GM23248 (cell line): ENCODE measurements around the gene KLRK1. TPM values are rescaled to one million over a fixed set of nuclear protein-coding genes. Genes with fewer than 3 reads are reported as not detected.
A peak's percentile ranks its signal among the peaks of the same experiment; 100 is the strongest.
"Not testable (repeated sequence)": the region's sequence is repeated elsewhere in the genome, so short reads cannot be mapped to it uniquely, and the experiment has no call there.

Experiments used
- DNase-seq: peaks from one replicate; pipeline ENCODE4 v3.0.0-alpha.2; 2015
- H2AFZ ChIP-seq: fragments of 200-600 bp; sonication (generic); 2 replicates; pipeline ENCODE4 v1.6.1; 2016; ENCODE audit warnings: antibody characterized with exemption
- H3F3A ChIP-seq: fragments of 200-600 bp; sonication (generic); 2 replicates; pipeline ENCODE4 v1.6.1; 2016; ENCODE audit warnings: mild to moderate bottlenecking, antibody characterized with exemption, mixed run types; ENCODE audit not compliant: insufficient read depth
- H3K27ac ChIP-seq: fragments of 200-600 bp; sonication (generic); 2 replicates; pipeline ENCODE4 v1.5.1; 2016; ENCODE audit warnings: mild to moderate bottlenecking
- H3K27me3 ChIP-seq: fragments of 200-600 bp; sonication (generic); replicated peaks from 2 replicates; pipeline ENCODE4 v1.6.1; 2016; ENCODE audit warnings: mild to moderate bottlenecking; ENCODE audit not compliant: insufficient read depth
- H3K36me3 ChIP-seq: fragments of 200-600 bp; sonication (generic); 2 replicates; pipeline ENCODE4 v1.6.1; 2016; ENCODE audit warnings: low read depth, mild to moderate bottlenecking
- H3K4me1 ChIP-seq: fragments of 200-600 bp; sonication (generic); 2 replicates; pipeline ENCODE4 v1.6.1; 2016; ENCODE audit warnings: mild to moderate bottlenecking; ENCODE audit not compliant: insufficient read depth
- H3K4me2 ChIP-seq: fragments of 200-600 bp; sonication (generic); one replicate; pipeline ENCODE4 v1.6.1; 2016; ENCODE audit warnings: mild to moderate bottlenecking; ENCODE audit not compliant: unreplicated experiment
- H3K4me3 ChIP-seq: fragments of 200-600 bp; sonication (generic); 2 replicates; pipeline ENCODE4 v1.5.1; 2016; ENCODE audit warnings: mild to moderate bottlenecking
- H3K79me2 ChIP-seq: fragments of 200-600 bp; sonication (generic); 2 replicates; pipeline ENCODE4 v1.6.1; 2016; ENCODE audit warnings: mild to moderate bottlenecking; ENCODE audit not compliant: insufficient read depth
- H3K9ac ChIP-seq: fragments of 200-600 bp; sonication (generic); 2 replicates; pipeline ENCODE4 v1.6.1; 2016; ENCODE audit warnings: mild to moderate bottlenecking
- H3K9me2 ChIP-seq: fragments of 200-600 bp; sonication (generic); 2 replicates; pipeline ENCODE4 v1.6.1; 2016; ENCODE audit warnings: mixed run types, mild to moderate bottlenecking, moderate library complexity; ENCODE audit not compliant: insufficient read depth
- H3K9me3 ChIP-seq: fragments of 200-600 bp; sonication (generic); one replicate; pipeline ENCODE4 v1.6.1; 2017; ENCODE audit warnings: low read depth
- H4K20me1 ChIP-seq: fragments of 200-600 bp; sonication (generic); 2 replicates; pipeline ENCODE4 v1.6.0; 2016; ENCODE audit not compliant: insufficient read depth
- EZH2 ChIP-seq: fragments of 200-600 bp; sonication (generic); IDR thresholded peaks from 2 replicates; pipeline ENCODE4 v1.6.1; 2018; ENCODE audit warnings: antibody characterized with exemption, mild to moderate bottlenecking; ENCODE audit not compliant: insufficient read depth, poor library complexity, severe bottlenecking
- EZH2phosphoT487 ChIP-seq: fragments of 200-600 bp; sonication (generic); IDR thresholded peaks from 2 replicates; pipeline ENCODE4 v1.6.1; 2018; ENCODE audit warnings: antibody characterized with exemption, moderate library complexity, mild to moderate bottlenecking, low read depth; ENCODE audit not compliant: insufficient read depth
- WGBS, 2 experiments: methylation state at CpG; one replicate each; pipeline ENCODE4 v1.1.6; 2015 to 2017; ENCODE audit warnings: low lambda C conversion rate in 2 of 2, low coverage in 1 of 2; ENCODE audit errors: missing lambda C conversion rate in 2 of 2; 5-methylcytosine and 5-hydroxymethylcytosine counted together
- in situ Hi-C: fragments of 300-500 bp; cut with MboI; formaldehyde crosslinking; loops from 2 replicates; pipeline ENCODE4 v1.15.0; 2020
- polyA plus RNA-seq: library from polyadenylated mRNA; unstranded; fragments of >200 nt; fragmentation: Nextera tagmentation; extraction: Ambion mirVana; gene quantifications from 2 replicates; pipeline ENCODE4 v1.2.1, GENCODE V29; 2016
- total RNA-seq: library from RNA; depleted of rRNA; stranded (reverse); fragments of >200 nt; shearing (Covaris generic); gene quantifications from 2 replicates; pipeline ENCODE4 v1.2.3, GENCODE V29; 2014

Gene KLRK1
- total and polyA plus RNA-seq, 2 experiments from 2014 or later, result not detected

DNA sequence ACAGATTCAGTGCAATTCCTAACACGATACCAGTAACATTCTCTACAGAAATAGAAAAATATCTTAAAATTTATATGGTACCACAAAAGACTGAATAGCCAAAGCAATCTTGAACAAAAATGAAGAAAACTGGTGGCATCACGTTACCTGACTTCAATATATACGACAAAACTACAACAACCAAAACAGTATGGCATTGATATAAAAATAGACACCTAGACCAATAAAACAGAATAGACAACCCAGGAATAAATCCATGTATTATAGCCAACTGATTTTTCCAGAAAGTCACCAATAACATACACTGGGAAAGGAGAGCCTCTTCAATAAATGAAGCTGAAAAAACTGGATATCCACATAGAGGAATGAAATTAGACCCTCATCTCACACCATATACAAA, 5.7 kb downstream of the KLRK1 start:
- H3K4me3 ChIP-seq, result no peak overlapping the region
- no peak for TF ChIP-seq EZH2phosphoT487
- no peak for TF ChIP-seq EZH2
- no peak overlapping the region for H3K4me2 ChIP-seq
- H3K36me3 ChIP-seq, result no peaks in the 10 kb centered on the region
- H4K20me1 ChIP-seq, result no peaks in the 10 kb centered on the region
- H3K9me2 ChIP-seq, result no peaks in the 10 kb centered on the region
- no peak overlapping the region for H3K9ac ChIP-seq
- no peaks in the 10 kb centered on the region for H3K9me3 ChIP-seq
- H3K79me2 ChIP-seq, result no peaks in the 10 kb centered on the region
- H3K27me3 ChIP-seq, result no peaks in the 10 kb centered on the region
- no peak overlapping the region for H2AFZ ChIP-seq
- DNase-seq, result no peak
- 88 to 94% methylated on average over 3 of the region's 3 CpGs for WGBS, 2 experiments
- 0 out of 2 replicates have a peak, but pooled peaks cover 9% of the 10 kb centered on the region for H3F3A ChIP-seq
- peaks cover 11% of the 10 kb centered on the region; the same call in 1 of the 2 replicates for H3K4me1 ChIP-seq
- no peak overlapping the region for H3K27ac ChIP-seq
- in situ Hi-C loops, result no loop called here

- no peaks in the 10 kb centered on the region for H3K9me2 ChIP-seq
- TF ChIP-seq EZH2 (no peak), EZH2phosphoT487 (no peak)
- no peaks in the 10 kb centered on the region for H3K27me3 ChIP-seq
- no peak for DNase-seq
- H3K79me2 ChIP-seq, result no peaks in the 10 kb centered on the region
- no peaks in the 10 kb centered on the region for H3K9me3 ChIP-seq
- H3F3A ChIP-seq, result 0 out of 2 replicates have a peak, but pooled peaks cover 9% of the 10 kb centered on the region
- H3K36me3 ChIP-seq, result no peaks in the 10 kb centered on the region
- H2AFZ ChIP-seq, result no peak overlapping the region
- H3K4me3 ChIP-seq, result no peak overlapping the region
- no peak overlapping the region for H3K27ac ChIP-seq
- H3K9ac ChIP-seq, result no peak overlapping the region
- in situ Hi-C loops, result no loop called here
- peaks cover 11% of the 10 kb centered on the region; the same call in 1 of the 2 replicates for H3K4me1 ChIP-seq
- WGBS, 2 experiments, result 75 to 78% methylated on average over 4 of the region's 4 CpGs
- no peak overlapping the region for H3K4me2 ChIP-seq
- no peaks in the 10 kb centered on the region for H4K20me1 ChIP-seq
These were observed 7.8 kb downstream of the KLRK1 start for GRCh38 chr12:10381928-10382628.

- H3F3A ChIP-seq, H3K27me3 ChIP-seq, H3K9me3 ChIP-seq, H2AFZ ChIP-seq, in situ Hi-C loops, H3K27ac ChIP-seq, H3K36me3 ChIP-seq, H4K20me1 ChIP-seq, H3K4me1 ChIP-seq, H3K9ac ChIP-seq, H3K79me2 ChIP-seq, H3K4me3 ChIP-seq, H3K9me2 ChIP-seq, H3K4me2 ChIP-seq: not testable (repeated sequence)
- WGBS, 2 experiments, result 77 to 83% methylated on average over 2 of the region's 2 CpGs
- DNase-seq, result peak; percentile 30
These were observed 11.1 kb downstream of the KLRK1 start for GRCh38 chr12:10378737-10379136.

GRCh38 chr12:10374624-10375018, 15.2 kb downstream of the KLRK1 start:
- H3K79me2 ChIP-seq, result no peaks in the 10 kb centered on the region
- no peak overlapping the region for H3K9ac ChIP-seq
- H3F3A ChIP-seq, result no peaks in the 10 kb centered on the region
- no peak overlapping the region for H3K4me2 ChIP-seq
- H3K4me3 ChIP-seq, result no peak overlapping the region
- DNase-seq, result no peak
- H3K27ac ChIP-seq, result no peak overlapping the region
- no peaks in the 10 kb centered on the region for H3K27me3 ChIP-seq
- WGBS, 2 experiments, result 90 to 95% methylated on average over 3 of the region's 3 CpGs
- H3K9me2 ChIP-seq, result no peaks in the 10 kb centered on the region
- H3K4me1 ChIP-seq, result no peaks in the 10 kb centered on the region
- no peaks in the 10 kb centered on the region for H3K36me3 ChIP-seq
- no peaks in the 10 kb centered on the region for H3K9me3 ChIP-seq
- no peaks in the 10 kb centered on the region for H4K20me1 ChIP-seq
- in situ Hi-C loops, result no loop called here
- TF ChIP-seq EZH2 (no peak), EZH2phosphoT487 (no peak)
- H2AFZ ChIP-seq, result no peak overlapping the region

GRCh38 chr12:10372559-10372958, 17.3 kb downstream of the KLRK1 start:
- no peaks in the 10 kb centered on the region for H4K20me1 ChIP-seq
- no peaks in the 10 kb centered on the region for H3K79me2 ChIP-seq
- 0 out of 2 replicates have a peak overlapping the region, but pooled peaks have one; percentile 15 for H2AFZ ChIP-seq
- H3K4me2 ChIP-seq, result no peak overlapping the region
- H3K36me3 ChIP-seq, result no peaks in the 10 kb centered on the region
- no peak for TF ChIP-seq EZH2phosphoT487
- TF ChIP-seq EZH2, result no peak
- H3K9ac ChIP-seq, result no peak overlapping the region
- no peaks in the 10 kb centered on the region for H3K9me3 ChIP-seq
- in situ Hi-C loops, result no loop called here
- no peak overlapping the region for H3K27ac ChIP-seq
- H3K4me3 ChIP-seq, result no peak overlapping the region
- DNase-seq, result no peak
- H3K27me3 ChIP-seq, result no peaks in the 10 kb centered on the region
- H3K4me1 ChIP-seq, result no peaks in the 10 kb centered on the region
- no peaks in the 10 kb centered on the region for H3K9me2 ChIP-seq
- WGBS, 2 experiments, result 18 to 58% methylated on average over 1 of the region's 1 CpG
- no peaks in the 10 kb centered on the region for H3F3A ChIP-seq

- H3F3A ChIP-seq, H3K9me2 ChIP-seq, H2AFZ ChIP-seq, DNase-seq, H3K27me3 ChIP-seq, H3K27ac ChIP-seq, H3K4me3 ChIP-seq, H3K79me2 ChIP-seq, in situ Hi-C loops, H3K9me3 ChIP-seq, H3K9ac ChIP-seq, H3K4me1 ChIP-seq, H3K4me2 ChIP-seq, H4K20me1 ChIP-seq, H3K36me3 ChIP-seq: not testable (repeated sequence)
- WGBS, 2 experiments, result 75 to 84% methylated on average over 6 of the region's 6 CpGs
These were observed 17.8 kb downstream of the KLRK1 start for GRCh38 chr12:10371893-10372535.
